ENCODE data around the gene ARIH2. TPM values are rescaled to one million over a fixed set of nuclear protein-coding genes. Genes with fewer than 3 reads are reported as not detected.

Gene ARIH2
- total and polyA plus RNA-seq, 9 of the 15 experiments (the other 6 are each of a cell fraction or from before 2014, with no cell fraction given), result 27.0 to 120 (median 108) TPM

- BruUV-seq (replicated peaks), result no TSS peak
- POLR2A ChIA-PET, result no interaction called here
- no peak overlapping the region for H3K27ac ChIP-seq (ENCODE audit: extremely low read depth, low read depth, low read length)
- 86% methylated on average over 6 of the region's 6 CpGs for WGBS (ENCODE audit: insufficient coverage, low coverage, missing lambda C conversion rate)
- peaks cover 52% of the 10 kb centered on the region; the same call in 2 of the 3 replicates for H3K36me3 ChIP-seq (ENCODE audit: control insufficient read depth, insufficient read depth, low read length)
- FAIRE-seq (no peak), ATAC-seq (no peak), DNase-seq (ENCODE audit: extremely low read depth in 1 of 4, low spot score in 3 of 4) (no peak)
- H3K4me1 ChIP-seq (replicated peaks in 1 of 2; ENCODE audit: control insufficient read depth in 2 of 2, insufficient read depth in 2 of 2, low read length in 2 of 2), result peaks cover 8 to 39% of the 10 kb centered on the region in 2 experiments; a peak in 4 of 5 replicates
- H3K79me2 ChIP-seq (ENCODE audit: control insufficient read depth, insufficient read depth, low read length), result peaks cover 55% of the 10 kb centered on the region
- H3K9ac ChIP-seq (ENCODE audit: insufficient read depth in 1 of 2, low read depth in 2 of 2, low read length in 2 of 2), result no peak overlapping the region
- H3K4me3 ChIP-seq, result no peak overlapping the region
- peaks cover 20% of the 10 kb centered on the region; the same call in 1 of the 2 replicates for H4K20me1 ChIP-seq (replicated peaks; ENCODE audit: control insufficient read depth, insufficient read depth, low read length)
- CTCF ChIA-PET (ENCODE audit: low intra/inter-chr PET ratio), result no interaction called here
- H3K9me1 ChIP-seq (ENCODE audit: control insufficient read depth, insufficient read depth, low read length), result peaks cover 8% of the 10 kb centered on the region
- H2AFZ ChIP-seq (ENCODE audit: low read depth, low read length), result no peak overlapping the region
- in situ Hi-C loops (cut with MboI), result no loop called here
- no peaks in the 10 kb centered on the region for H3K27me3 ChIP-seq (ENCODE audit: control insufficient read depth in 2 of 2, insufficient read depth in 2 of 2, low read length in 2 of 2)
- no peaks in the 10 kb centered on the region for H3K9me3 ChIP-seq (replicated peaks; ENCODE audit: control insufficient read depth, insufficient read depth, low read depth, low read length)
- intact Hi-C loops (cut with micrococcal nuclease), result loop anchor here (2.0 kb wide), 1 partner anchor 27 kb away; no protein-coding TSS in a partner anchor
- no peak overlapping the region for H3K4me2 ChIP-seq (ENCODE audit: insufficient read depth, low read length)
- TF ChIP-seq CEBPB (tag; IDR thresholded peaks at IDR 0.05), result no peak
- no peak for TF ChIP-seq GTF2F1 (IDR thresholded peaks at IDR 0.05; ENCODE audit: low read depth, low read length)
- TF ChIP-seq MTA2 (IDR thresholded peaks at IDR 0.05; ENCODE audit: low read depth), result no peak
- no peak for TF ChIP-seq ZSCAN32 (CRISPR knock-in tag; IDR thresholded peaks at IDR 0.05)
- TF ChIP-seq ZNF518B (CRISPR knock-in tag; IDR thresholded peaks at IDR 0.05), result no peak
- TF ChIP-seq VEZF1 (CRISPR knock-in tag; IDR thresholded peaks at IDR 0.05), result no peak
- TF ChIP-seq TEAD2 (tag; IDR thresholded peaks at IDR 0.05), result no peak
- TF ChIP-seq RNF219 (CRISPR knock-in tag; IDR thresholded peaks at IDR 0.05), result no peak
- TF ChIP-seq PBX2 (CRISPR knock-in tag; IDR thresholded peaks at IDR 0.05; ENCODE audit: low read depth), result no peak
- no peak for TF ChIP-seq PBX2 (tag; conservative IDR thresholded peaks at IDR 0.05; ENCODE audit: low read depth)
- no peak for TF ChIP-seq ZBTB12 (CRISPR knock-in tag; IDR thresholded peaks at IDR 0.05)
Measured at GRCh38 chr3:49015765-49016164, 97.1 kb downstream of the ARIH2 start.
